GM21717 (cell line): ENCODE measurements around the gene ZBTB7A.

Source experiments
- ATAC-seq: cut with Tn5 transposase; IDR thresholded peaks from one replicate; pipeline ENCODE4 v1.9.1; 2021; ENCODE audit warnings: mild to moderate bottlenecking, moderate library complexity; ENCODE audit not compliant: unreplicated experiment

The ZBTB7A gene

GRCh38 chr19:4066682-4067395 is at the start of gene ZBTB7A:
Gene ZBTB7A (minus strand): TSS chr19:4066899. CDS start chr19:4055232, 11,667 bp downstream.
- no peak for ATAC-seq

- ATAC-seq, result no peak
These were observed 49.2 kb upstream of the ZBTB7A start for GRCh38 chr19:4115818-4116385.

GRCh38 chr19:4115050-4115817 is 48.5 kb upstream of the ZBTB7A start:
- peak; percentile 62 for ATAC-seq

GRCh38 chr19:4114181-4114580 is 47.5 kb upstream of the ZBTB7A start:
- no peak for ATAC-seq

GRCh38 chr19:4113398-4114088 is 46.8 kb upstream of the ZBTB7A start:
- ATAC-seq, result no peak

- no peak for ATAC-seq
These were observed 45.7 kb upstream of the ZBTB7A start for GRCh38 chr19:4112367-4112766.

GRCh38 chr19:4109626-4109945 is 42.9 kb upstream of the ZBTB7A start:
- ATAC-seq, result no peak

GRCh38 chr19:4108767-4109625 is 42.3 kb upstream of the ZBTB7A start:
- peak; percentile 49 for ATAC-seq

- no peak for ATAC-seq
These were observed 36.4 kb upstream of the ZBTB7A start for GRCh38 chr19:4103080-4103433.

GRCh38 chr19:4102339-4103079 is 35.8 kb upstream of the ZBTB7A start:
- ATAC-seq, result no peak

GRCh38 chr19:4101496-4101770 is 34.7 kb upstream of the ZBTB7A start:
- no peak for ATAC-seq

GRCh38 chr19:4100647-4101495 is 34.2 kb upstream of the ZBTB7A start:
- no peak for ATAC-seq

- ATAC-seq, result no peak
These were observed 32.5 kb upstream of the ZBTB7A start for GRCh38 chr19:4099041-4099764.

- no peak for ATAC-seq
These were observed 31.8 kb upstream of the ZBTB7A start for GRCh38 chr19:4098493-4098892.

- no peak for ATAC-seq
These were observed 30.8 kb upstream of the ZBTB7A start for GRCh38 chr19:4097501-4097900.

GRCh38 chr19:4096049-4096892 is 29.6 kb upstream of the ZBTB7A start:
- no peak for ATAC-seq

- no peak for ATAC-seq
These were observed 28.8 kb upstream of the ZBTB7A start for GRCh38 chr19:4095488-4095844.
